GM12801 (cell line): ENCODE data around the gene C11orf65.

Source experiments
- TF ChIP-seq, protein P1 (sequence below): IDR thresholded peaks from one replicate; pipeline ENCODE4 v1.5.1; 2011; ENCODE audit warnings: control low read depth; ENCODE audit not compliant: insufficient read length; ENCODE audit errors: extremely low read depth

Gene C11orf65

GRCh38 chr11:108467091-108467823 is at the start of gene C11orf65:
Gene C11orf65, minus strand, starts transcription at chr11:108467529. Its CDS starts 5,970 bp downstream, at chr11:108461559.
- TF ChIP-seq, protein P1, sequence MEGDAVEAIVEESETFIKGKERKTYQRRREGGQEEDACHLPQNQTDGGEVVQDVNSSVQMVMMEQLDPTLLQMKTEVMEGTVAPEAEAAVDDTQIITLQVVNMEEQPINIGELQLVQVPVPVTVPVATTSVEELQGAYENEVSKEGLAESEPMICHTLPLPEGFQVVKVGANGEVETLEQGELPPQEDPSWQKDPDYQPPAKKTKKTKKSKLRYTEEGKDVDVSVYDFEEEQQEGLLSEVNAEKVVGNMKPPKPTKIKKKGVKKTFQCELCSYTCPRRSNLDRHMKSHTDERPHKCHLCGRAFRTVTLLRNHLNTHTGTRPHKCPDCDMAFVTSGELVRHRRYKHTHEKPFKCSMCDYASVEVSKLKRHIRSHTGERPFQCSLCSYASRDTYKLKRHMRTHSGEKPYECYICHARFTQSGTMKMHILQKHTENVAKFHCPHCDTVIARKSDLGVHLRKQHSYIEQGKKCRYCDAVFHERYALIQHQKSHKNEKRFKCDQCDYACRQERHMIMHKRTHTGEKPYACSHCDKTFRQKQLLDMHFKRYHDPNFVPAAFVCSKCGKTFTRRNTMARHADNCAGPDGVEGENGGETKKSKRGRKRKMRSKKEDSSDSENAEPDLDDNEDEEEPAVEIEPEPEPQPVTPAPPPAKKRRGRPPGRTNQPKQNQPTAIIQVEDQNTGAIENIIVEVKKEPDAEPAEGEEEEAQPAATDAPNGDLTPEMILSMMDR, result no peak

DNA sequence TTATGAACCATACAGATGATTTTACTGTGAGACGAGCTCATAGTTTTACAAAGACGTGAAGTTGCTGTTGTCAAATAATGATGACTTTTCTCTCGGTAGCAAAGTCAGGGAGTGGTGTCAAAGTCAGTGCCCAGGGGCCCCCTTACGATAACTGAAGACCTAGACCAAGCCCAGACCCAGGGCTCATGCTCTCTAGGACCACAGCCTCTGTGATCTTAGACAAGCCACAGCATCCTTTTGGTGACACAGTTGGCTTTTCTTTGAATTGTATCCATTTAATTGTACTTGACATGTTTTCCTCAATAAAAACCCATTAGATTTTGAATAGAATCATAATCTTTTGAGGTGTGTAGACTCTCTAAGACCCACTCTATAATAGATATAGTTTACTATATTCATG is 48.8 kb upstream of the C11orf65 start:
- TF ChIP-seq, protein P1, result no peak

- TF ChIP-seq, protein P1, result no peak
Observed at GRCh38 chr11:108512708-108513107, 45.4 kb upstream of the C11orf65 start.

GRCh38 chr11:108511851-108512474 is 44.6 kb upstream of the C11orf65 start:
- TF ChIP-seq, protein P1, result no peak

- TF ChIP-seq, protein P1, result no peak
Observed at GRCh38 chr11:108508653-108509593, 41.6 kb upstream of the C11orf65 start.

- TF ChIP-seq, protein P1, result no peak
Observed at GRCh38 chr11:108501396-108501795, 34.1 kb upstream of the C11orf65 start.

DNA sequence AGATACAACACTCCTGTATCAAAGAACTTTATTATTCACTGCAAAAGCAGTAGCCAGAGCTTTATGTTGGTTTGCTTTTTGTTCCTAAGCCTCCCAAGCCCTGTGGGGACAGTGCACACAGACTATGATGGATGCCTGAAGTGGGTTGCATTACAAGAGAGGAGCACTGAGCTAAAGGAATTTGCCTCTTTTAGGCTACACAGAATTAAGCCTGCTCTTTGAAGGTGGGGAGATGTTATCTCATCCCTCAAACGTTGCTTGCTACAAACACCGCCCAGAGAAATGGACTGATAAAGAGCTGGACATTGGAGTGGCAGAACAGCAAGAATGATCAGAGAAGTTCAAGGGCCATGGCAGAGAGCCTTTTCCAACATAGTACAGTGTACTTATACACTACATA is 33.4 kb upstream of the C11orf65 start:
- TF ChIP-seq, protein P1, result no peak
